Activated CD8-positive, alpha-beta memory T cell treated with anti-CD3 and anti-CD28 coated beads, Interleukin-2, amount 50 U/mL, for 24 hours (primary cell): Measurements from ENCODE around the gene TBC1D2B.
"Not testable (repeated sequence)": the region's sequence is repeated elsewhere in the genome, so short reads cannot be mapped to it uniquely, and the experiment has no call there.

Source experiments
- DNase-seq: peaks from one replicate; pipeline ENCODE4 v3.0.0-alpha.2; 2020; ENCODE audit errors: extremely low read depth

The TBC1D2B gene

GRCh38 chr15:77975332-77976094 lies 102.0 kb downstream of the TBC1D2B start:
- no peak for DNase-seq

- DNase-seq, result no peak
Observed at GRCh38 chr15:77974416-77975331, 102.8 kb downstream of the TBC1D2B start.

GRCh38 chr15:77974098-77974414 lies 103.5 kb downstream of the TBC1D2B start:
- DNase-seq, result no peak

- not testable (repeated sequence) for DNase-seq
Observed at GRCh38 chr15:77973273-77974097, 104.0 kb downstream of the TBC1D2B start.

GRCh38 chr15:77972706-77973105 lies 104.8 kb downstream of the TBC1D2B start:
- DNase-seq, result not testable (repeated sequence)

- not testable (repeated sequence) for DNase-seq
Observed at GRCh38 chr15:77971875-77972274, 105.6 kb downstream of the TBC1D2B start.

GRCh38 chr15:77970813-77971360 lies 106.6 kb downstream of the TBC1D2B start:
- DNase-seq, result not testable (repeated sequence)

- DNase-seq, result no peak
Observed at GRCh38 chr15:77969055-77969454, 108.5 kb downstream of the TBC1D2B start.

GRCh38 chr15:77967798-77968197 lies 109.7 kb downstream of the TBC1D2B start:
- no peak for DNase-seq

GRCh38 chr15:77967235-77967615 lies 110.3 kb downstream of the TBC1D2B start:
- DNase-seq, result not testable (repeated sequence)

- DNase-seq, result no peak
Observed at GRCh38 chr15:77966540-77967234, 110.8 kb downstream of the TBC1D2B start.

GRCh38 chr15:77964193-77964592 lies 113.3 kb downstream of the TBC1D2B start:
- no peak for DNase-seq

- peak; percentile 54 for DNase-seq
Observed at GRCh38 chr15:77959432-77959879, 118.1 kb downstream of the TBC1D2B start.

- DNase-seq, result not testable (repeated sequence)
Observed at GRCh38 chr15:77958716-77959431, 118.6 kb downstream of the TBC1D2B start.

- DNase-seq, result not testable (repeated sequence)
Observed at GRCh38 chr15:77958021-77958420, 119.5 kb downstream of the TBC1D2B start.

GRCh38 chr15:77953926-77954325 lies 123.6 kb downstream of the TBC1D2B start:
- DNase-seq, result not testable (repeated sequence)

- DNase-seq, result not testable (repeated sequence)
Observed at GRCh38 chr15:77952928-77953446, 124.5 kb downstream of the TBC1D2B start.

- not testable (repeated sequence) for DNase-seq
Observed at GRCh38 chr15:77951105-77951786, 126.3 kb downstream of the TBC1D2B start.

- not testable (repeated sequence) for DNase-seq
Observed at GRCh38 chr15:77950470-77950869, 127.0 kb downstream of the TBC1D2B start.
